Neural cell (in vitro differentiated cells): ENCODE results near the gene PPP1R1A.

Experiments used
- EP300 ChIP-seq: fragments of 450-650 bp; conservative IDR thresholded peaks from 2 replicates; pipeline ENCODE4 v1.6.1; 2014; ENCODE audit warnings: antibody characterized with exemption, mild to moderate bottlenecking, moderate library complexity; ENCODE audit not compliant: poor library complexity, severe bottlenecking
- EZH2 ChIP-seq: fragments of 200-600, 300-800 bp; shearing (Covaris generic), sonication (generic); IDR thresholded peaks from 2 replicates; pipeline ENCODE4 v1.6.1; 2014; ENCODE audit warnings: antibody characterized with exemption, low read length, borderline replicate concordance, mild to moderate bottlenecking; ENCODE audit not compliant: insufficient read depth, poor library complexity, severe bottlenecking
- POLR2AphosphoS5 ChIP-seq: IDR thresholded peaks from 2 replicates; pipeline ENCODE4 v1.6.1; 2012
- RAD21 ChIP-seq: fragments of 450-650 bp; conservative IDR thresholded peaks from 2 replicates; pipeline ENCODE4 v1.6.1; 2014; ENCODE audit warnings: antibody characterized with exemption, mild to moderate bottlenecking, moderate library complexity
- TAF1 ChIP-seq: IDR thresholded peaks from 2 replicates; pipeline ENCODE4 v1.6.1; 2012; ENCODE audit warnings: low read depth
- TF ChIP-seq, protein P1 (sequence below): fragments of 450-650 bp; IDR thresholded peaks from 2 replicates; pipeline ENCODE4 v1.5.1; 2014; ENCODE audit warnings: antibody characterized with exemption, mild to moderate bottlenecking, moderate library complexity; ENCODE audit not compliant: poor library complexity, severe bottlenecking
- TF ChIP-seq, protein P2 (sequence below): IDR thresholded peaks from 2 replicates; pipeline ENCODE4 v1.6.1; 2012; ENCODE audit warnings: borderline replicate concordance

DNA sequence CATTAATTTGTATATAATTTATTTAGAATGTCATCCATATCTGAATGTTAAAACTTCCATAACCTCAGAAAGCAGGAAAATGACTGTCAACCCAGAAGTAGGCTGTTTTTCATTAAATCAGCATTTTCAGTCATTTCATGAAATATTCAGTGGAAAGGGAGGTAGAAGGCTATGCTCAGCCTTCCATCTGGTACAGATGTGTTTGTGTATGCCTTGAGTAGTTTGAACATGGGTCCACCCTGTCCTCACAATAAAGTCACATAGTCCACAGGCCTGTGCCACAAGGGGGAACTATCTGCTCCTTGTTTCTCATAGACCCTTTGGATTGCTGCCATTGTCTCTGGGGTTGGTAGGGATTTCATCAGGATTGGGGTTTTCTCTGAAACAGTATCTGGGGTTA is 37.1 kb upstream of the PPP1R1A start:
- TF ChIP-seq, protein P1, sequence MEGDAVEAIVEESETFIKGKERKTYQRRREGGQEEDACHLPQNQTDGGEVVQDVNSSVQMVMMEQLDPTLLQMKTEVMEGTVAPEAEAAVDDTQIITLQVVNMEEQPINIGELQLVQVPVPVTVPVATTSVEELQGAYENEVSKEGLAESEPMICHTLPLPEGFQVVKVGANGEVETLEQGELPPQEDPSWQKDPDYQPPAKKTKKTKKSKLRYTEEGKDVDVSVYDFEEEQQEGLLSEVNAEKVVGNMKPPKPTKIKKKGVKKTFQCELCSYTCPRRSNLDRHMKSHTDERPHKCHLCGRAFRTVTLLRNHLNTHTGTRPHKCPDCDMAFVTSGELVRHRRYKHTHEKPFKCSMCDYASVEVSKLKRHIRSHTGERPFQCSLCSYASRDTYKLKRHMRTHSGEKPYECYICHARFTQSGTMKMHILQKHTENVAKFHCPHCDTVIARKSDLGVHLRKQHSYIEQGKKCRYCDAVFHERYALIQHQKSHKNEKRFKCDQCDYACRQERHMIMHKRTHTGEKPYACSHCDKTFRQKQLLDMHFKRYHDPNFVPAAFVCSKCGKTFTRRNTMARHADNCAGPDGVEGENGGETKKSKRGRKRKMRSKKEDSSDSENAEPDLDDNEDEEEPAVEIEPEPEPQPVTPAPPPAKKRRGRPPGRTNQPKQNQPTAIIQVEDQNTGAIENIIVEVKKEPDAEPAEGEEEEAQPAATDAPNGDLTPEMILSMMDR = no peak
- no peak for TF ChIP-seq EP300
- TF ChIP-seq EZH2 = no peak
- TF ChIP-seq POLR2AphosphoS5 = no peak
- TF ChIP-seq, protein P2, sequence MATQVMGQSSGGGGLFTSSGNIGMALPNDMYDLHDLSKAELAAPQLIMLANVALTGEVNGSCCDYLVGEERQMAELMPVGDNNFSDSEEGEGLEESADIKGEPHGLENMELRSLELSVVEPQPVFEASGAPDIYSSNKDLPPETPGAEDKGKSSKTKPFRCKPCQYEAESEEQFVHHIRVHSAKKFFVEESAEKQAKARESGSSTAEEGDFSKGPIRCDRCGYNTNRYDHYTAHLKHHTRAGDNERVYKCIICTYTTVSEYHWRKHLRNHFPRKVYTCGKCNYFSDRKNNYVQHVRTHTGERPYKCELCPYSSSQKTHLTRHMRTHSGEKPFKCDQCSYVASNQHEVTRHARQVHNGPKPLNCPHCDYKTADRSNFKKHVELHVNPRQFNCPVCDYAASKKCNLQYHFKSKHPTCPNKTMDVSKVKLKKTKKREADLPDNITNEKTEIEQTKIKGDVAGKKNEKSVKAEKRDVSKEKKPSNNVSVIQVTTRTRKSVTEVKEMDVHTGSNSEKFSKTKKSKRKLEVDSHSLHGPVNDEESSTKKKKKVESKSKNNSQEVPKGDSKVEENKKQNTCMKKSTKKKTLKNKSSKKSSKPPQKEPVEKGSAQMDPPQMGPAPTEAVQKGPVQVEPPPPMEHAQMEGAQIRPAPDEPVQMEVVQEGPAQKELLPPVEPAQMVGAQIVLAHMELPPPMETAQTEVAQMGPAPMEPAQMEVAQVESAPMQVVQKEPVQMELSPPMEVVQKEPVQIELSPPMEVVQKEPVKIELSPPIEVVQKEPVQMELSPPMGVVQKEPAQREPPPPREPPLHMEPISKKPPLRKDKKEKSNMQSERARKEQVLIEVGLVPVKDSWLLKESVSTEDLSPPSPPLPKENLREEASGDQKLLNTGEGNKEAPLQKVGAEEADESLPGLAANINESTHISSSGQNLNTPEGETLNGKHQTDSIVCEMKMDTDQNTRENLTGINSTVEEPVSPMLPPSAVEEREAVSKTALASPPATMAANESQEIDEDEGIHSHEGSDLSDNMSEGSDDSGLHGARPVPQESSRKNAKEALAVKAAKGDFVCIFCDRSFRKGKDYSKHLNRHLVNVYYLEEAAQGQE = no peak
- no peak for TF ChIP-seq TAF1
- no peak for TF ChIP-seq RAD21
